HCT116 (cell line): ENCODE data around the gene SSU72. TPM values are rescaled to one million over a fixed set of nuclear protein-coding genes. Genes with fewer than 3 reads are reported as not detected.

Experiments used
- ATAC-seq: fragments of 200-7000 bp; cut with Tn5 transposase; 2 replicates; pipeline ENCODE4 v1.9.1; 2020; ENCODE audit warnings: mild to moderate bottlenecking, moderate library complexity
- BruUV-seq: library from RNA; stranded (reverse); fragments of 400-500 nt; replicated peaks from 2 replicates; lab custom pipeline; 2021; lab: Mats Ljungman, UMichigan
- CTCF ChIA-PET: fragments of 300-600 bp; sonication (Branson Sonifier 250); formaldehyde crosslinking; loops from one replicate; lab custom pipeline; 2021; ENCODE audit warnings: antibody characterized with exemption; lab: Charles Lee
- POLR2A ChIA-PET: fragments of 300-600, 350-600 bp; sonication (Branson Sonifier 250); formaldehyde crosslinking; loops from one replicate; lab custom pipeline; 2021; ENCODE audit warnings: antibody characterized with exemption; lab: Charles Lee
- RAD21 ChIA-PET, 2 experiments: fragments of 300-600 bp; sonication (Branson Sonifier 250); formaldehyde crosslinking; loops; one replicate each; lab custom pipeline; 2023; ENCODE audit warnings: low total read pairs in 2 of 2; ENCODE audit not compliant: uncharacterized antibody in 2 of 2, unreplicated experiment in 2 of 2, low non-redundant PET in 1 of 2; lab: Charles Lee
- DNase-seq: peaks from one replicate; pipeline ENCODE4 v3.0.0-alpha.2; 2010; ENCODE audit warnings: low read depth, low spot score
- H2AFZ ChIP-seq: fragments of 200-600 bp; shearing (Covaris generic), sonication (generic); 2 replicates; pipeline ENCODE4 v1.6.1; 2017; ENCODE audit warnings: low read depth, mixed run types, mixed read lengths, antibody characterized with exemption, low read length; ENCODE audit not compliant: poor library complexity, severe bottlenecking
- H3K27ac ChIP-seq: 2 replicates; pipeline ENCODE4 v1.5.1; 2012; ENCODE audit warnings: low read depth, low read length
- H3K27me3 ChIP-seq: fragments of 200-600 bp; sonication (generic); 2 replicates; pipeline ENCODE4 v1.6.1; 2016; ENCODE audit warnings: mixed run types, low read length, mixed read lengths; ENCODE audit not compliant: insufficient read depth
- H3K36me3 ChIP-seq, 2 experiments: fragments of 200-500 bp in 1 of 2; fragments of 200-600 bp in 1 of 2; sonication (Bioruptor generic) in 1 of 2; sonication (generic) in 1 of 2; 2 replicates each; pipeline versions ENCODE4 v1.5.1 to v1.6.1; 2014 to 2016; ENCODE audit warnings: low read length in 2 of 2, inconsistent platforms in 1 of 2, mixed read lengths in 1 of 2, mixed run types in 1 of 2; ENCODE audit not compliant: insufficient read depth in 2 of 2, control insufficient read depth in 1 of 2
- H3K4me1 ChIP-seq, 2 experiments: fragments of 200-600 bp in 1 of 2; sonication (generic) in 1 of 2; 2 replicates each; pipeline versions ENCODE4 v1.5.1 to v1.6.1; 2012 to 2017; ENCODE audit warnings: low read length in 2 of 2, inconsistent platforms in 1 of 2, mild to moderate bottlenecking in 1 of 2, mixed read lengths in 1 of 2, mixed run types in 1 of 2, moderate library complexity in 1 of 2; ENCODE audit not compliant: insufficient read depth in 2 of 2, control insufficient read depth in 1 of 2
- H3K4me2 ChIP-seq: fragments of 200-600 bp; sonication (generic); 2 replicates; pipeline ENCODE4 v1.6.1; 2017; ENCODE audit warnings: mixed run types, low read length, mixed read lengths
- H3K4me3 ChIP-seq, 2 experiments: fragments of 200-600 bp in 1 of 2; sonication (generic) in 1 of 2; replicated peaks in 1 of 2; 2 replicates each; pipeline ENCODE4 v1.5.1; 2011 to 2016; ENCODE audit warnings: low read length in 2 of 2, control low read depth in 1 of 2, low read depth in 1 of 2, mild to moderate bottlenecking in 1 of 2, mixed read lengths in 1 of 2, mixed run types in 1 of 2
- H3K79me2 ChIP-seq: fragments of 200-600 bp; sonication (generic); 2 replicates; pipeline ENCODE4 v1.6.1; 2017; ENCODE audit warnings: mild to moderate bottlenecking, mixed run types, low read length, moderate library complexity, mixed read lengths; ENCODE audit not compliant: insufficient read depth
- H3K9ac ChIP-seq: fragments of 200-600 bp; sonication (generic); 2 replicates; pipeline ENCODE4 v1.6.1; 2016; ENCODE audit warnings: low read length, mixed read lengths
- H3K9me2 ChIP-seq: fragments of 200-600 bp; sonication (generic), shearing (Covaris generic); 2 replicates; pipeline ENCODE4 v1.6.1; 2017; ENCODE audit warnings: mixed run types, mild to moderate bottlenecking, moderate library complexity; ENCODE audit not compliant: insufficient read depth
- H3K9me3 ChIP-seq, 2 experiments: fragments of 200-500 bp in 1 of 2; fragments of 200-600 bp in 1 of 2; sonication (Bioruptor generic) in 1 of 2; sonication (generic) in 1 of 2; 2 replicates each; pipeline ENCODE4 v1.6.1; 2014 to 2017; ENCODE audit warnings: low read length in 2 of 2, mixed read lengths in 2 of 2, inconsistent platforms in 1 of 2, low read depth in 1 of 2, mild to moderate bottlenecking in 1 of 2, mixed run types in 1 of 2, moderate library complexity in 1 of 2; ENCODE audit not compliant: control insufficient read depth in 1 of 2, insufficient read depth in 1 of 2
- H4K20me1 ChIP-seq: fragments of 200-600 bp; sonication (generic), shearing (Covaris generic); 2 replicates; pipeline ENCODE4 v1.6.1; 2017; ENCODE audit warnings: mixed run types, mild to moderate bottlenecking, moderate library complexity; ENCODE audit not compliant: insufficient read depth
- CBX3 ChIP-seq: IDR thresholded peaks from 2 replicates; pipeline ENCODE4 v1.6.1; 2012; ENCODE audit warnings: low read depth
- EGR1 ChIP-seq: IDR thresholded peaks from 2 replicates; pipeline ENCODE4 v1.6.1; 2012; ENCODE audit warnings: low read depth
- EZH2 ChIP-seq: fragments of 200-600 bp; sonication (generic); IDR thresholded peaks from 2 replicates; pipeline ENCODE4 v1.6.1; 2017; ENCODE audit warnings: antibody characterized with exemption, mixed run types
- JUND ChIP-seq: IDR thresholded peaks from 2 replicates; pipeline ENCODE4 v1.6.1; 2012
- MAX ChIP-seq: IDR thresholded peaks from 2 replicates; pipeline ENCODE4 v1.6.1; 2012
- POLR2A ChIP-seq: IDR thresholded peaks from 2 replicates; pipeline ENCODE4 v1.7.0; 2011; ENCODE audit warnings: borderline replicate concordance; ENCODE audit not compliant: insufficient read depth, insufficient read length; ENCODE audit errors: extremely low read depth
- POLR2AphosphoS5 ChIP-seq: IDR thresholded peaks from 2 replicates; pipeline ENCODE4 v1.6.1; 2011; ENCODE audit warnings: mild to moderate bottlenecking, low read depth, low read length, moderate library complexity
- RAD21 ChIP-seq: IDR thresholded peaks from 2 replicates; pipeline ENCODE4 v1.6.1; 2012; ENCODE audit warnings: low read depth, mild to moderate bottlenecking
- SP1 ChIP-seq: IDR thresholded peaks from 2 replicates; pipeline ENCODE4 v1.6.1; 2012; ENCODE audit warnings: low read depth
- SRF ChIP-seq: IDR thresholded peaks from 2 replicates; pipeline ENCODE4 v1.6.1; 2012; ENCODE audit warnings: low read depth
- TCF7L2 ChIP-seq: IDR thresholded peaks from 2 replicates; pipeline ENCODE4 v1.7.0; 2011; ENCODE audit warnings: borderline replicate concordance, inconsistent platforms; ENCODE audit not compliant: insufficient read depth, insufficient read length; ENCODE audit errors: extremely low read depth
- ZBTB33 ChIP-seq: IDR thresholded peaks from 2 replicates; pipeline ENCODE4 v1.6.1; 2011; ENCODE audit warnings: mild to moderate bottlenecking, low read length, moderate library complexity; ENCODE audit not compliant: insufficient replicate concordance; ENCODE audit errors: extremely low read depth
- ZNF274 ChIP-seq: fragments of 200-500 bp; sonication (Bioruptor generic); IDR thresholded peaks from 2 replicates; pipeline ENCODE4 v1.6.1; 2014; ENCODE audit warnings: mild to moderate bottlenecking, low read depth, low read length, inconsistent platforms
- intact Hi-C: fragments of 100-400 bp; cut with micrococcal nuclease; formaldehyde crosslinking; loops from 2 replicates; pipeline ENCODE4 v1.10.0; 2022
- total RNA-seq: library from RNA; stranded (reverse); gene quantifications from one replicate; pipeline ENCODE4 v1.2.1, GENCODE V29; 2021; ENCODE audit not compliant: unreplicated experiment

The SSU72 gene
- total RNA-seq, 1 experiment from 2014 or later = 134 TPM

GRCh38 chr1:1561801-1562470, 12.7 kb downstream of the SSU72 start:
- Histone ChIP-seq H2AFZ (no peak overlapping the region), H3K79me2 (peaks cover 78% of the 10 kb centered on the region), H3K9me3 (no peaks in the 10 kb centered on the region), H3K27ac (no peak overlapping the region), H3K4me3 (no peak overlapping the region), H4K20me1 (peaks cover 15% of the 10 kb centered on the region; the same call in 1 of the 2 replicates), H3K4me2 (no peak overlapping the region), H3K9ac (no peak overlapping the region), H3K4me1 (peaks cover 0 to 7% of the 10 kb centered on the region in 2 experiments; a peak in 1 of 4 replicates), H3K9me2 (no peaks in the 10 kb centered on the region), H3K36me3 (peaks cover 9 to 47% of the 10 kb centered on the region in 2 experiments), H3K27me3 (no peaks in the 10 kb centered on the region)
- no TSS peak for BruUV-seq
- CTCF ChIA-PET = no interaction called here
- TF ChIP-seq ZBTB33 (no peak), JUND (no peak), EGR1 (no peak), ZNF274 (no peak), CBX3 (no peak), TCF7L2 (no peak), RAD21 (no peak), POLR2AphosphoS5 (no peak), MAX (no peak), SP1 (no peak), SRF (no peak), EZH2 (no peak), POLR2A (no peak)
- intact Hi-C loops = no loop called here
- no peak for ATAC-seq
- POLR2A ChIA-PET = no interaction called here
- DNase-seq = no peak
- RAD21 ChIA-PET = no interaction called here
